Measurements from ENCODE around the gene DTD2.
A peak's percentile ranks its signal among the peaks of the same experiment; 100 is the strongest.

DTD2 gene

DNA sequence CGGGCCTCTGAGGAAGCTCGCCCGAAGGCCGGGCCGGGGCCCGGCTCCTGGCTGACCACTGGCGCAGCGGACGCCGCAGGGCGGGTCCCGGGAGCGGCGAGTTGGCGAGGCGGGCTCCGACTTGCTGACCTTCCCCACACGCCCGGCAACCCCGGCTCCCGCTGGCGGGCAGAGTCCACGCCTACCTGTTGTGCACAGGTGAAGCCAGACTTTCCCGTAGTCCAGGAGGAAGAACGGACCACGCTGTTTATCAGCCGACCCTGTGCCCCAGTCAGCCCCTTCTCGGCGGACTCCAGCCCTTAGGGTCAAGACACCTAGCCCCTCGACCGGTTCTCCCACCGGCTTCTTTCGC, 37.4 kb downstream of the DTD2 start:
- TF ChIP-seq, protein P1, sequence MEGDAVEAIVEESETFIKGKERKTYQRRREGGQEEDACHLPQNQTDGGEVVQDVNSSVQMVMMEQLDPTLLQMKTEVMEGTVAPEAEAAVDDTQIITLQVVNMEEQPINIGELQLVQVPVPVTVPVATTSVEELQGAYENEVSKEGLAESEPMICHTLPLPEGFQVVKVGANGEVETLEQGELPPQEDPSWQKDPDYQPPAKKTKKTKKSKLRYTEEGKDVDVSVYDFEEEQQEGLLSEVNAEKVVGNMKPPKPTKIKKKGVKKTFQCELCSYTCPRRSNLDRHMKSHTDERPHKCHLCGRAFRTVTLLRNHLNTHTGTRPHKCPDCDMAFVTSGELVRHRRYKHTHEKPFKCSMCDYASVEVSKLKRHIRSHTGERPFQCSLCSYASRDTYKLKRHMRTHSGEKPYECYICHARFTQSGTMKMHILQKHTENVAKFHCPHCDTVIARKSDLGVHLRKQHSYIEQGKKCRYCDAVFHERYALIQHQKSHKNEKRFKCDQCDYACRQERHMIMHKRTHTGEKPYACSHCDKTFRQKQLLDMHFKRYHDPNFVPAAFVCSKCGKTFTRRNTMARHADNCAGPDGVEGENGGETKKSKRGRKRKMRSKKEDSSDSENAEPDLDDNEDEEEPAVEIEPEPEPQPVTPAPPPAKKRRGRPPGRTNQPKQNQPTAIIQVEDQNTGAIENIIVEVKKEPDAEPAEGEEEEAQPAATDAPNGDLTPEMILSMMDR (IDR thresholded peaks at IDR 0.05; ENCODE audit: low read depth, low read length), result no peak
- H3K4me3 ChIP-seq (replicated peaks in 1 of 2; ENCODE audit: low read depth in 2 of 2, low read length in 2 of 2), result peak overlapping the region; percentile 99 to 100
- peak; percentile 50 to 70 for DNase-seq (ENCODE audit: low read depth in 2 of 2)

- TF ChIP-seq, protein P1 (IDR thresholded peaks at IDR 0.05; ENCODE audit: low read depth, low read length), result no peak
- H3K4me3 ChIP-seq (replicated peaks in 1 of 2; ENCODE audit: low read depth in 2 of 2, low read length in 2 of 2), result peak overlapping the region; percentile 99 to 100
- DNase-seq (ENCODE audit: low read depth in 2 of 2), result peak; percentile 17 to 31
Measured at GRCh38 chr14:31419179-31419966, 37.9 kb downstream of the DTD2 start.

DNA sequence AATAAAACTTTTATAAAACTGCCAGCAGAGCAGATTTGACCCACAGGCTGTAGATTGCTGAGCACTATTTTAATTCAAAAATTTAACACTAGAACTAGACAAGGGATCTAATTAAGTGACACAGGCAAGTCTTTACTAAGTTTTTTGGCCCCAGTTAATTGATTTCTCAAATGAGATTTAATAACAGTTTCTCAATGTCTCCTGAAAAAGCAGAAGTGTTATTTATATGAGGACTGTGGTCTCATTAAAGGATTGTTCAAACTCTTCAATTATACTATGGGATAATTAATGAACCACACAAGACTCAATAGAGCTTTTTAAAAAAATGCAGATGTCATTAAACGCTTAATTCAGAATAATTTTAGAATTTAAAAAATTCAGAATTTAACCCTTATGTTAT, 38.9 kb downstream of the DTD2 start:
- DNase-seq (ENCODE audit: low read depth in 2 of 2), result no peak
- no peak overlapping the region for H3K4me3 ChIP-seq (replicated peaks in 1 of 2; ENCODE audit: low read depth in 2 of 2, low read length in 2 of 2)
- TF ChIP-seq, protein P1 (IDR thresholded peaks at IDR 0.05; ENCODE audit: low read depth, low read length), result no peak

- DNase-seq (ENCODE audit: low read depth in 2 of 2), result peak in 1 of 2 donors; percentile 41
- TF ChIP-seq, protein P1 (IDR thresholded peaks at IDR 0.05; ENCODE audit: low read depth, low read length), result no peak
- H3K4me3 ChIP-seq (replicated peaks in 1 of 2; ENCODE audit: low read depth in 2 of 2, low read length in 2 of 2), result no peak overlapping the region
Measured at GRCh38 chr14:31414190-31414833, 43.0 kb downstream of the DTD2 start.

DNA sequence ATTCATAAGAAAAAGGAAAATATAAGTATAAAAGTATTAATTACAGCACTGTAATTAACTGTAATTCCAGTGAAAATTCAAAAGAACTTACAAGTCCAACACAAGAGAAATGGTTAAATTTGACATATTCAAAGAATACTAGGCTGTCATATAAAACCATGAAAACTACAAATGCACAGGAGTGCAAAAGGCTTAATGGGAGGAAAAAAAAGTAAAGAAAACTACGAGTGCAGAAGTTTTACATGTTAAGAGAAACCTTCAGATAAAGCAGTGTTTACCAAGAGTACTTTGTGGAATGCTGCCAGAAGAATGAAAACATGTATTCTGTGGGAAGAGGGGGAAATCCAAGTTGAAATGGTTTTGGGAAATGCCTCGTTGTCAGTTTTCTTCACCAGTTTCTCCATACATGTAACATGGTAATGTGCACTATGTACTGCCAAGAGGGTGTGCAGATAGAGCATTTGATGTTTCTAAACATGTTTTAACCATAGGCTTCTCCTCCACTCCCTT, 46.0 kb downstream of the DTD2 start:
- no peak overlapping the region for H3K4me3 ChIP-seq (replicated peaks in 1 of 2; ENCODE audit: low read depth in 2 of 2, low read length in 2 of 2)
- DNase-seq (ENCODE audit: low read depth in 2 of 2), result peak; percentile 61 to 78
- TF ChIP-seq, protein P1 (IDR thresholded peaks at IDR 0.05; ENCODE audit: low read depth, low read length), result no peak

DNA sequence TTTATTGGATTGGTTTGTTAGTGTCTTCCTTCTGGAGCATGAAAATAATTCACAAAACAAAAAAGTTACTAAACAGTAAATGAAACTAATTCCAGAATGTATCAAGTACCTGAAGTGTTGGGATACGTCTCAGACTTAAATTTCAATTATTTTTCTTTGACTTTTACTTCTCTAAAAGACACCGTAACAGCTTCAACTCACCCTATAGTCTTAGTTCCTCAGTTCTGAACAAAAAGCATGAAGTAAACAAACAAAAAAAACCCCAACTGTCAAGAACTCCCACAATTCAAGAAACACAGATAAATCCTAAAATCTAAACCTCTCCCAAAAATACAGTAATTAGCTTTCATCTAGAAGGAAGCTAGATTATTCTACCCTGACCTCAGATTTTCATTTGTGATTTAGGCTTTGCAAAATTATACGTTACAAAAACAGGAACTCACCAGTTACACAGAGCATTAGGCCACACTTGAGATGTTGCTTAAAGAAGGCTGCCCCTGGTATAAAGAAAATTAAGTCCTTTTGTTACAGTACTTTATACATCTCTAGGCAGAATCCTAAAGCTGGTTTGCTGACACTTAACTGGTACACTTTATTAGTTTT, 47.2 kb downstream of the DTD2 start:
- no peak for DNase-seq (ENCODE audit: low read depth in 2 of 2)
- H3K4me3 ChIP-seq (replicated peaks in 1 of 2; ENCODE audit: low read depth in 2 of 2, low read length in 2 of 2), result no peak overlapping the region
- TF ChIP-seq, protein P1 (IDR thresholded peaks at IDR 0.05; ENCODE audit: low read depth, low read length), result no peak

All from cardiac fibroblast (primary cell).